Fibroblast of lung (primary cell): ENCODE results near the gene IRF7. TPM values are rescaled to one million over a fixed set of nuclear protein-coding genes. Genes with fewer than 3 reads are reported as not detected.

Experiments used
- DNase-seq, 2 donors: peaks; one replicate each; pipeline versions ENCODE4 v3.0.0 to v3.0.0-alpha.2; 2010; ENCODE audit warnings: low read depth in 2 of 2
- H2AFZ ChIP-seq: 2 replicates; pipeline ENCODE4 v1.5.1; 2012; ENCODE audit warnings: low read length, control low read depth, inconsistent platforms
- H3K27ac ChIP-seq: 2 replicates; pipeline ENCODE4 v1.5.1; 2011; ENCODE audit warnings: low read length, control low read depth; ENCODE audit not compliant: insufficient read depth
- H3K27me3 ChIP-seq: 2 replicates; pipeline ENCODE4 v1.5.1; 2011; ENCODE audit warnings: mild to moderate bottlenecking, low read length; ENCODE audit not compliant: control insufficient read depth, insufficient read depth
- H3K36me3 ChIP-seq: 2 replicates; pipeline ENCODE4 v1.5.1; 2011; ENCODE audit warnings: low read length; ENCODE audit not compliant: control insufficient read depth, insufficient read depth
- H3K4me1 ChIP-seq: 2 replicates; pipeline ENCODE4 v1.5.1; 2011; ENCODE audit warnings: low read length; ENCODE audit not compliant: control insufficient read depth, insufficient read depth; ENCODE audit errors: extremely low read depth
- H3K4me2 ChIP-seq: 2 replicates; pipeline ENCODE4 v1.5.1; 2011; ENCODE audit warnings: low read length, control low read depth; ENCODE audit not compliant: insufficient read depth; ENCODE audit errors: extremely low read depth
- H3K4me3 ChIP-seq, 4 experiments: fragments of 200-600 bp in 1 of 4; sonication (generic) in 1 of 4; replicated peaks in 1 of 4; 2 replicates each; pipeline ENCODE4 v1.5.1; 2011 to 2016; ENCODE audit warnings: low read length in 4 of 4, low read depth in 3 of 4, mild to moderate bottlenecking in 3 of 4, control low read depth in 2 of 4, inconsistent platforms in 1 of 4, mixed read lengths in 1 of 4; ENCODE audit not compliant: insufficient read depth in 1 of 4; ENCODE audit errors: control extremely low read depth in 1 of 4
- H3K79me2 ChIP-seq: 2 replicates; pipeline ENCODE4 v1.5.1; 2012; ENCODE audit warnings: mild to moderate bottlenecking, low read length, inconsistent platforms; ENCODE audit not compliant: control insufficient read depth, insufficient read depth
- H3K9ac ChIP-seq: 2 replicates; pipeline ENCODE4 v1.5.1; 2011; ENCODE audit warnings: mild to moderate bottlenecking, low read length, control low read depth; ENCODE audit not compliant: insufficient read depth
- H3K9me3 ChIP-seq: 2 replicates; pipeline ENCODE4 v1.5.1; 2012; ENCODE audit warnings: low read depth, low read length; ENCODE audit not compliant: control insufficient read depth, insufficient read depth
- H4K20me1 ChIP-seq: 2 replicates; pipeline ENCODE4 v1.5.1; 2011; ENCODE audit warnings: low read length; ENCODE audit not compliant: control insufficient read depth, insufficient read depth; ENCODE audit errors: extremely low read depth
- CTCF ChIP-seq, 2 donors: IDR thresholded peaks in 1 of 2; conservative IDR thresholded peaks in 1 of 2; 1 replicate in 1 of 2; 2 replicates in 1 of 2; pipeline ENCODE4 v1.5.1; 2011 to 2012; ENCODE audit warnings: low read length in 2 of 2, control low read depth in 1 of 2, inconsistent platforms in 1 of 2, low read depth in 1 of 2, mild to moderate bottlenecking in 1 of 2
- EZH2 ChIP-seq: IDR thresholded peaks from 2 replicates; pipeline ENCODE4 v1.5.1; 2012; ENCODE audit warnings: low read length, control low read depth, mild to moderate bottlenecking; ENCODE audit errors: missing control alignments
- polyA plus RNA-seq, 2 donors: library from polyadenylated mRNA; depleted of rRNA in 1 of 2; stranded (reverse) in 1 of 2; unstranded in 1 of 2; fragments of >200 nt; gene quantifications; 2 replicates each; pipeline ENCODE4 v1.2.1, GENCODE V29; 2011 to 2012; ENCODE audit warnings: missing spikeins in 1 of 2
- total RNA-seq: library from RNA; depleted of rRNA; stranded (reverse); fragments of >200 nt; gene quantifications from 2 replicates; pipeline ENCODE4 v1.2.1, GENCODE V29; 2014

The IRF7 gene
- total and polyA plus RNA-seq, 2 donors (not counting 1 experiment from before 2014, with no cell fraction given), result 1.6 to 9.1 TPM

DNA sequence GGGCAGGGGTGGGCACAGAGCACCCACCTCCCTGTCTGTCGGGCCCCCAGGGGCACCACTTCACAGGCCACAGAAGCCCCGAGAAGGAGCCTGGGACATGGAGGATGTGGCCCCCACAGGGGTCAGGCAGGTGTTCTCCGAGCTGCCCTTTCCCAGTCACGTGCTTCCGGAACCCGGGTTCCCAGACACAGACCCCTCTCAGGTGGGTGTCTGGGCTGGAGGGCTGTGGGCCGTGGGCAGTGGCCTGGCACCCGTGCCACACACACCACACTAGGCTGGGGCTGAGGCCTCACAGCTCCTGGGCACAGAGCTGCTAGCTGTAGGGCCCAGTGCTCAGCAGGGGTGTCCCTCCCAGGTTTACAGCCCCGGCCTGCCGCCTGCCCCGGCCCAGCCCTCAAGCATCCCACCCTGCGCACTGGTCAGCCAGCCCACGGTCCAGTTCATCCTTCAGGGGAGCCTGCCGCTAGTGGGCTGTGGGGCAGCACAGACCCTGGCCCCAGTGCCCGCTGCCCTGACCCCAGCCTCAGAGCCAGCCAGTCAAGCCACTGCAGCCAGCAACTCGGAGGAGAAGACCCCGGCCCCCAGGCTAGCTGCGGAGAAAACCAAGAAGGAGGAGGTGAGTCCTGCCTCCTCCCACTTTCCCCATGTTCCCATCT, 5.5 kb downstream of the IRF7 start:
- H3K36me3 ChIP-seq, result peaks cover 57% of the 10 kb centered on the region
- TF ChIP-seq EZH2 (no peak), CTCF (conservative IDR thresholded peaks at IDR 0.05 in 1 of 2, IDR thresholded peaks at IDR 0.05 in 1 of 2; ENCODE audit: low read depth in 1 of 2, low read length in 2 of 2) (no peak)
- H3K27me3 ChIP-seq, result no peaks in the 10 kb centered on the region
- H3K27ac ChIP-seq, result no peak overlapping the region
- no peak overlapping the region for H2AFZ ChIP-seq
- H3K79me2 ChIP-seq, result no peaks in the 10 kb centered on the region
- DNase-seq, result no peak
- no peaks in the 10 kb centered on the region for H4K20me1 ChIP-seq
- H3K4me1 ChIP-seq, result no peaks in the 10 kb centered on the region
- no peak overlapping the region for H3K4me2 ChIP-seq
- no peaks in the 10 kb centered on the region for H3K9me3 ChIP-seq
- H3K9ac ChIP-seq, result no peak overlapping the region
- no peak overlapping the region for H3K4me3 ChIP-seq

DNA sequence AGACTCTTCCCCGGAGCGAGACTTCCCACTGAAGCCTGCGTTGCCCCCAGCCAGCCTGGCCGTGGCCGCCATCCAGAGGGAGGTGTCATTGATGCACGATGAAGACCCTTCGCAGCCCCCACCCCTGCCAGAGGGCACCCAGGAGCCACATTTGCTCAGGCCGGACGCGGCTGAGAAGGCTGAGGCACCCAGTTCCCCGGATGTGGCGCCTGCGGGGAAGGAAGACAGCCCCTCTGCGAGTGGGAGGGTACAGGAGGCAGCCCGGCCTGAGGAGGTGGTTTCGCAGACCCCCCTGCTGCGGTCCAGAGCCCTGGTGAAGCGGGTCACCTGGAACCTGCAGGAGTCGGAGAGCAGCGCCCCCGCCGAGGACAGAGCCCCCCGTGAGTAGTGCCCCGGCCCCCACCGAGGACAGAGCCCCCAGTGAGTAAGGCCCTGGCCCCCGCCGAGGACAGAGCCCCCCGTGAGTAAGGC, 6.4 kb downstream of the IRF7 start:
- H3K9ac ChIP-seq, result no peak overlapping the region
- no peaks in the 10 kb centered on the region for H3K79me2 ChIP-seq
- H3K9me3 ChIP-seq, result no peaks in the 10 kb centered on the region
- TF ChIP-seq EZH2 (no peak), CTCF (conservative IDR thresholded peaks at IDR 0.05 in 1 of 2, IDR thresholded peaks at IDR 0.05 in 1 of 2; ENCODE audit: low read depth in 1 of 2, low read length in 2 of 2) (no peak)
- H3K36me3 ChIP-seq, result peaks cover 62% of the 10 kb centered on the region
- H3K27ac ChIP-seq, result no peak overlapping the region
- H3K27me3 ChIP-seq, result no peaks in the 10 kb centered on the region
- no peaks in the 10 kb centered on the region for H4K20me1 ChIP-seq
- H3K4me3 ChIP-seq, result no peak overlapping the region
- no peak overlapping the region for H2AFZ ChIP-seq
- H3K4me1 ChIP-seq, result no peaks in the 10 kb centered on the region
- no peak for DNase-seq
- no peak overlapping the region for H3K4me2 ChIP-seq

DNA sequence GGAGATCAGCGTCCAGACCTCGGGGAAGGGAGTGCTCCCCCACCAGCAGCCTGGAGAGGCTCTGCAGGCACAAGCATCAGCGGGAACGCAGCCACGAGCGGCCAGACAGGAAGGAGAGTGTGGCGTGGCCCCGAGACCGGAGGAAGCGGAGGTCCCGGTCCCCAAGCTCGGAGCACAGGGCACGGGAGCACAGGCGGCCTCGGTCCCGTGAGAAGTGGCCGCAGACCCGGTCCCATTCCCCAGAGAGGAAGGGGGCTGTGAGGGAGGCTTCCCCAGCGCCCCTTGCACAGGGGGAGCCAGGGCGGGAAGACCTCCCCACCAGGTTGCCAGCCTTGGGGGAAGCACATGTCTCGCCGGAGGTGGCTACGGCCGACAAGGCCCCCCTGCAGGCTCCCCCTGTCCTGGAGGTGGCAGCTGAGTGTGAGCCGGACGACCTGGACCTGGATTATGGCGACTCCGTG, 6.9 kb downstream of the IRF7 start:
- Histone ChIP-seq H3K36me3 (peaks cover 65% of the 10 kb centered on the region), H3K9ac (no peak overlapping the region), H3K4me1 (no peaks in the 10 kb centered on the region), H3K9me3 (no peaks in the 10 kb centered on the region), H4K20me1 (no peaks in the 10 kb centered on the region), H3K27me3 (no peaks in the 10 kb centered on the region), H3K79me2 (no peaks in the 10 kb centered on the region), H3K4me2 (no peak overlapping the region), H3K4me3 (no peak overlapping the region), H3K27ac (no peak overlapping the region), H2AFZ (no peak overlapping the region)
- no peak for TF ChIP-seq EZH2
- no peak for TF ChIP-seq CTCF (conservative IDR thresholded peaks at IDR 0.05 in 1 of 2, IDR thresholded peaks at IDR 0.05 in 1 of 2; ENCODE audit: low read depth in 1 of 2, low read length in 2 of 2)
- DNase-seq, result no peak
